IMR-90 (cell line): ENCODE measurements around the gene SMYD5. TPM values are rescaled to one million over a fixed set of nuclear protein-coding genes. Genes with fewer than 3 reads are reported as not detected.
"Not testable (repeated sequence)": the region's sequence is repeated elsewhere in the genome, so short reads cannot be mapped to it uniquely, and the experiment has no call there.

Source experiments
- ATAC-seq: fragments of 200-7000 bp; cut with Tn5 transposase; 2 replicates; pipeline ENCODE4 v1.9.1; 2020; ENCODE audit warnings: low read depth, mild to moderate bottlenecking, moderate library complexity
- BruUV-seq: library from RNA; stranded (reverse); fragments of 400-500 nt; replicated peaks from 2 replicates; lab custom pipeline; 2021; lab: Mats Ljungman, UMichigan
- CTCF ChIA-PET: fragments of 300-600 bp; formaldehyde crosslinking; extraction: SDS; loops from one replicate; lab custom pipeline; 2021; ENCODE audit warnings: antibody characterized with exemption; lab: Yijun Ruan, JAX
- POLR2A ChIA-PET: fragments of 300-600 bp; sonication (Branson Sonifier 250); formaldehyde crosslinking; loops from one replicate; lab custom pipeline; 2022; ENCODE audit warnings: antibody characterized with exemption; ENCODE audit not compliant: unreplicated experiment; lab: Charles Lee
- DNase-seq: peaks from one replicate; pipeline ENCODE4 v3.0.0; 2013
- H2AFZ ChIP-seq: replicated peaks from 2 replicates; pipeline ENCODE3; 2013; ENCODE audit warnings: low read length, mild to moderate bottlenecking; ENCODE audit not compliant: poor library complexity
- H2AK5ac ChIP-seq: 2 replicates; pipeline ENCODE4 v1.6.1; 2013; ENCODE audit warnings: low read depth, low read length, inconsistent platforms
- H2AK9ac ChIP-seq: replicated peaks from 2 replicates; pipeline ENCODE3; 2013; ENCODE audit warnings: mild to moderate bottlenecking, low read depth, low read length, moderate library complexity; ENCODE audit not compliant: poor library complexity
- H2BK120ac ChIP-seq: 2 replicates; pipeline ENCODE4 v1.6.1; 2013; ENCODE audit warnings: low read depth, low read length, inconsistent platforms
- H2BK15ac ChIP-seq: 3 replicates; pipeline ENCODE4 v1.6.1; 2013; ENCODE audit warnings: low read depth, low read length, inconsistent platforms
- H2BK20ac ChIP-seq: 2 replicates; pipeline ENCODE4 v1.6.1; 2013; ENCODE audit warnings: low read depth, mild to moderate bottlenecking, inconsistent platforms, low read length, moderate library complexity
- H2BK5ac ChIP-seq: 2 replicates; pipeline ENCODE4 v1.6.1; 2013; ENCODE audit warnings: mild to moderate bottlenecking, low read depth, low read length, inconsistent platforms; ENCODE audit not compliant: poor library complexity, severe bottlenecking
- H3K14ac ChIP-seq: replicated peaks from 2 replicates; pipeline ENCODE4 v1.6.1; 2013; ENCODE audit warnings: low read depth, low read length, inconsistent platforms
- H3K18ac ChIP-seq: 2 replicates; pipeline ENCODE4 v1.6.1; 2013; ENCODE audit warnings: low read depth, low read length, control low read depth
- H3K23ac ChIP-seq: 2 replicates; pipeline ENCODE4 v1.6.1; 2013; ENCODE audit warnings: low read depth, low read length, inconsistent platforms
- H3K27ac ChIP-seq: 2 replicates; pipeline ENCODE4 v1.5.1; 2013; ENCODE audit warnings: mild to moderate bottlenecking, control low read depth, low read length; ENCODE audit not compliant: insufficient read depth
- H3K27me3 ChIP-seq: 2 replicates; pipeline ENCODE4 v1.6.1; 2013; ENCODE audit warnings: low read length; ENCODE audit not compliant: control insufficient read depth, insufficient read depth
- H3K36me3 ChIP-seq: 2 replicates; pipeline ENCODE4 v1.6.1; 2013; ENCODE audit warnings: low read length, mixed read lengths; ENCODE audit not compliant: control insufficient read depth, insufficient read depth
- H3K4ac ChIP-seq: 2 replicates; pipeline ENCODE4 v1.6.1; 2013; ENCODE audit warnings: low read depth, low read length, inconsistent platforms
- H3K4me1 ChIP-seq: 2 replicates; pipeline ENCODE4 v1.6.1; 2013; ENCODE audit warnings: low read length, mixed read lengths; ENCODE audit not compliant: control insufficient read depth, insufficient read depth
- H3K4me2 ChIP-seq: 2 replicates; pipeline ENCODE4 v1.6.1; 2013; ENCODE audit warnings: low read depth, mild to moderate bottlenecking, control low read depth, low read length, moderate library complexity
- H3K4me3 ChIP-seq: 2 replicates; pipeline ENCODE4 v1.5.1; 2013; ENCODE audit warnings: low read depth, mild to moderate bottlenecking, control low read depth, low read length, moderate library complexity; ENCODE audit not compliant: insufficient read depth
- H3K56ac ChIP-seq: 2 replicates; pipeline ENCODE4 v1.6.1; 2013; ENCODE audit warnings: low read length, inconsistent platforms; ENCODE audit not compliant: insufficient read depth; ENCODE audit errors: extremely low read depth
- H3K79me1 ChIP-seq, 2 experiments: 2 replicates each; pipeline ENCODE4 v1.6.1; 2013; ENCODE audit warnings: low read length in 2 of 2, inconsistent platforms in 1 of 2, low read depth in 1 of 2
- H3K9ac ChIP-seq: 2 replicates; pipeline ENCODE4 v1.6.1; 2013; ENCODE audit warnings: low read depth, low read length, control low read depth
- H3K9me1 ChIP-seq: 2 replicates; pipeline ENCODE4 v1.6.1; 2013; ENCODE audit warnings: low read length, inconsistent platforms; ENCODE audit not compliant: insufficient read depth
- H3K9me3 ChIP-seq: 2 replicates; pipeline ENCODE4 v1.6.1; 2013; ENCODE audit warnings: low read length; ENCODE audit not compliant: control insufficient read depth, insufficient read depth
- H4K20me1 ChIP-seq: 2 replicates; pipeline ENCODE4 v1.6.1; 2013; ENCODE audit warnings: low read length, inconsistent platforms; ENCODE audit not compliant: insufficient read depth
- H4K5ac ChIP-seq: 2 replicates; pipeline ENCODE4 v1.6.1; 2013; ENCODE audit warnings: mild to moderate bottlenecking, low read depth, low read length, control low read depth
- H4K8ac ChIP-seq, 2 experiments: 2 replicates each; pipeline ENCODE4 v1.6.1; 2013; ENCODE audit warnings: low read depth in 2 of 2, low read length in 2 of 2, control low read depth in 1 of 2, inconsistent platforms in 1 of 2
- H4K91ac ChIP-seq: 2 replicates; pipeline ENCODE4 v1.6.1; 2013; ENCODE audit warnings: low read depth, low read length, inconsistent platforms; ENCODE audit not compliant: insufficient read depth
- WGBS, 2 experiments: methylation state at CpG; one replicate each; pipeline versions ENCODE4 v1.1.5 to v1.1.7; 2013; ENCODE audit warnings: missing lambda C conversion rate in 2 of 2; ENCODE audit not compliant: insufficient read length in 1 of 2; ENCODE audit errors: extremely low coverage in 2 of 2; 5-methylcytosine and 5-hydroxymethylcytosine counted together
- dilution Hi-C: fragments of 300-500 bp; cut with HindIII; formaldehyde crosslinking; loops from one replicate; pipeline ENCODE4 v1.14.3; 2018; ENCODE audit warnings: low sequenced_read_pairs; ENCODE audit not compliant: unreplicated experiment
- in situ Hi-C: fragments of 300-500 bp; cut with MboI; formaldehyde crosslinking; loops from 3 replicates; pipeline ENCODE4 v1.14.3; 2019; ENCODE audit warnings: low sequenced_read_pairs, inconsistent platforms, mixed read lengths
- intact Hi-C: fragments of 100-400 bp; cut with micrococcal nuclease; formaldehyde crosslinking; loops from 2 replicates; pipeline ENCODE4 v1.10.0; 2022
- polyA plus RNA-seq, 3 experiments: library from polyadenylated mRNA; depleted of rRNA; stranded (reverse); fragments of >200 nt; gene quantifications; 2 replicates each; pipeline ENCODE4 v1.2.3, GENCODE V29; 2012; ENCODE audit warnings: low replicate concordance in 1 of 3
- total RNA-seq: library from RNA; depleted of rRNA; stranded (reverse); fragments of >200 nt; gene quantifications from 2 replicates; pipeline ENCODE4 v1.2.3, GENCODE V29; 2012

The SMYD5 gene
- total and polyA plus RNA-seq, 2 of the 4 experiments (the other 2 are of a cell fraction): 17.8 to 19.7 TPM

- H2AFZ ChIP-seq, BruUV-seq, H3K4me1 ChIP-seq, H2BK5ac ChIP-seq, H3K9me1 ChIP-seq, H3K23ac ChIP-seq, H3K79me1 ChIP-seq, DNase-seq, H4K8ac ChIP-seq, H3K4ac ChIP-seq, H2BK120ac ChIP-seq, H3K36me3 ChIP-seq, in situ Hi-C loops, H3K4me3 ChIP-seq, H3K9me3 ChIP-seq, H3K4me2 ChIP-seq, H2BK15ac ChIP-seq, ATAC-seq, H3K14ac ChIP-seq, H2AK5ac ChIP-seq, H4K91ac ChIP-seq, H3K9ac ChIP-seq, H2AK9ac ChIP-seq, H3K56ac ChIP-seq, H4K5ac ChIP-seq, H4K20me1 ChIP-seq, POLR2A ChIA-PET, CTCF ChIA-PET, H3K27ac ChIP-seq, H2BK20ac ChIP-seq, dilution Hi-C loops, H3K27me3 ChIP-seq, H3K18ac ChIP-seq: not testable (repeated sequence)
- 88% methylated on average over 3 of the region's 18 CpGs; no CpG with 5 or more reads in 1 of the 2 experiments for WGBS, 2 experiments
- intact Hi-C loops: loop anchor here (5.0 kb wide), 1 partner anchor 101 kb away; no protein-coding TSS in a partner anchor
Measured at GRCh38 chr2:73262691-73263429, 48.8 kb downstream of the SMYD5 start.
